GM21390 (cell line): ENCODE data around the gene ORC3.
"Not testable (repeated sequence)": the region's sequence is repeated elsewhere in the genome, so short reads cannot be mapped to it uniquely, and the experiment has no call there.

ENCODE experiments used
- ATAC-seq: cut with Tn5 transposase; IDR thresholded peaks from one replicate; pipeline ENCODE4 v1.9.1; 2021; ENCODE audit not compliant: unreplicated experiment

The ORC3 gene

DNA sequence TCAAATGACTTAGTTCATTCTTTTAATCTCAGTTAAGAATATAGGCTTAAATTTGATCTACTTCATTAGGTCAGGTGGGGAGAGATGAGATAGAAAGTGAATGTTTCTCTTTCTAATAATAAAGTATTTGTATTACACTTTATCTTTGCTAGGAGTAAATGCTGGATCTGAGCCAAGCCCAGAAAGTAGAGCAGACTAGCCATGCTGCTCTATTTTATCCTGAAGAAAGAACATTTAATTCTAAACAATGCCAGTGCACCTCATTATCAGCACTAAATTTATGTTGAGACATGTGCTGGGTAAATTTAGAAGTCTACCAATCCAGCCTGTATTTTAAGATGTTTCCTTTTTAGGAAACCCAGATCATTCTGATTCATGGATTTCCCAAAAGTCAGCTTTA is 68.6 kb downstream of the ORC3 start:
- ATAC-seq, result no peak

DNA sequence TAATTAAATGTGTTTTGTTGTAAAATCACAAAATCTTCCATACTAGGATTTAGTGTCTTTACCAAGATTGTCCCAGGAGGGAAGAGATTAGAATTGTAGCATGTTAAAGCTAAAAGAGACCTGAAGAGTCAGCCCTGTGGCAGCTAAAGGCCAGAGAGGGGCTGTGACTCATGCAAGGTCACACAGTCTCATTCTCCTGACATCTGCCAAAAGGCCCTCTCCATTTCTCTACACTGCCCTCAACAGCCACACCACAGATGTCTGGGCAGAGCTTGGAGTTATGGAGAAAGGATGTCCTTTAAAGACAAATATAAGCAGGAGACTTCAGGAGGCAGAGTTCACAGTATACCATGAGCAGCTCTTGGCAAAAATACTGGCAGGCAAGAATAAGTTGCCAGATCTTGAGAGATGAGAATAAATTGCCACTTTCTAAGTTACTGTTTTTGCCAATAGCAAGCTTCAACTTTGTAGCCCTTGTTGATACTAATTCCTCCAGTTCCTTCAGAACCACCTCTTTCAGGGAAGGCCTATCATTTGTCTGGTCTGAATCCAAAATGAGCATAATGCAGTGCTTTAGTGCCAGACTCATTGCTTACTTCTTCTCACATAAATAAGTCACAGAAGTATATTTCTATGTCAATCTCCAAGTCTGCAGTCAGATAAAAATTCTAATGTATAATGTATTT is 70.4 kb downstream of the ORC3 start:
- no peak for ATAC-seq

DNA sequence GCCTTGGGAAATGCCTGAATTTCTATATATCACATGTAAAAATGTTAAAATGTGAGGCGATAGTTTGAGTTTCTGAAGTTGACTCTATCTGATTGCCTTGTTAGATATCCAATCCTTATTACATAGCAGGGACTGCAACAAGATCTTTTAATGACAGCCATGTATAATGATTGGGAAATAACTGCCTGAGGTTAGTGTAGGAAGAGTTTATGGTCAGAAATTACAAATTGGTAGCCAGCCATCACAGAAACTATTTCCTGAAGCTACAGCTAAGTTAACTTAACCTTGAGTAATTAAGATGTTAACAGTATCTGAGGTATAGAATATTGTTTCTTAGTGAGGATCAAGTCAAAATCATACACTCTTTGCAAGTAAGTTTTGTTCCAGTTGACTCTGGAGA is 71.1 kb downstream of the ORC3 start:
- ATAC-seq, result no peak

DNA sequence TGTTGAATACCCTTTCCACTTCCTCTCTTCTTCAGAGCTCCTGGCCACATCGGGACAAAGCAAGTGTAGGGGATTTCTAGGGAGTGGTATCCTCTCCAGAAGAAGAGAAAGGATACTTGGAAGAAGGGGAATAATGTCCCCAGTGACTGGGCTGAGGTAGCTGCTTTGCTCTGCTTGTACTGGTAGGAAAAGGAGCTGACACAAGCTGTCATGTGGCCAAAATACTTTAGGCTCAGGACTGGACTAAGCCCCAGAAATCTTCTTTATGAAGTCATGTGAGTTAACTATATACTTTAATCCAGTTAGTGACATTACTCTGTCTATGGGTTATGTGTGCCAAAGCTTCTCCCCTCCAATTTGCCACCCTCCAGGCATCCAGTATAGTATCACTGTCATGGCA is 71.6 kb downstream of the ORC3 start:
- ATAC-seq, result no peak

DNA sequence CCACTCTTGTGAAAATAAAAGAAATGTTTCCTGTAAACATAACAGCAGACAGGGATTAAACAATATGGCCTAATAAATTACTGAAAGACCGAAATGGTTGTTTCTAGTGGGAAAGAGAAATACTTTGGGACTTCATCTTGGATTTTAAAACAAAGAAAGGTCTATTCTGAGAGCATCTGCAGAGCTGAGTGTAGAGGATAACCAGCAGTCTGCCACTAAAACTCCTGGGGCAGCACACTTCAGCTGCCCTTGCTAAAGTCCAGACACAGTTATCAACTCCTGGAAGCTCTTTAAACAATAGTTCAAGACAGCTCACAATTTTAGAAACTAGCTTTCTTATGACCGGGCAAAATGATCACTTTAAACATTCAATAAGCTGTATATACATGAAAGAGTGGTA is 73.5 kb downstream of the ORC3 start:
- ATAC-seq, result no peak

DNA sequence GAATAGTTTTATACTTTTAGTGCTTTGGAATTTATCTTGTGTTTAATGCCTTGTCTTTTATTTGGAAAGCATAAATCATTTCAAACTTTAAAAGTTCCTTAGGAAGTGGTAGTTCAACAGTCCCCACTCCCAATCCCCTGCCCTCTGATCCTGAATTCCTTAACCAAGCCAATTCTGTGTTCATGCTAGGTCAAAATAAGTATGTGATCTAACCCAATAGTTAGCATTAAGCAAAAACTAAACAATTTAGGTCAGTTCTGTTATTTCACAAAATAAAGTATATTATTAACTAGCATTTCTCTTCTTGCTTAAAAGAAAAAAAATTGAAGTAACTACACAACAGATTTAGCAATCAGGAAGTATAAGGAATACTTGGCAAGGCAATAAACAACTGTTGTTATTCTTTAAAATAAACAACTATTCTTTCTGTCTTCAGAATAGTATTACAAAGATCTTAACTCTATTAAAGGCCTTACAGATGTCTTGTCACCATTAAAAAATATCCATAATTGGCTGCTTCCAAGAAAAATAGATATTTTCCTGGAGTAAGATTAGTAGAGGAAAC is 75.1 kb downstream of the ORC3 start:
- ATAC-seq, result no peak

DNA sequence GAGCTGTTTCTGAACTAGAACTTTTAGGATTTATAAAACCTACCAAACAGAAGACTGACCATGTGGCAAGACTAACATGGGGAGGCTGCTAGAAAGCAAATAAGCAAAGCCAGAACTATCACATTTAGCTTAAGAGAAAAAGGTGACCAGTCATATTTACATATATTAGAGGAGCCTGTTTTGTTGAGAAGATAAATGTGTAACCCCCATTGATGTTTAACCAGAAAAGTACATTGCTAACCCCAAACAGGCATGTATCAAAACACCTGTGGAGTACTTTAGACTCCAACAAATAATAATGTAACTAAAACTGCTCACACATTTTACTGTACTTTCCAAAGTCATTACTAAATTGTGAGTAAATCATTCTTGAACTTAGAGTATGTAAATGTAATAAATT is 77.1 kb downstream of the ORC3 start:
- ATAC-seq, result no peak

DNA sequence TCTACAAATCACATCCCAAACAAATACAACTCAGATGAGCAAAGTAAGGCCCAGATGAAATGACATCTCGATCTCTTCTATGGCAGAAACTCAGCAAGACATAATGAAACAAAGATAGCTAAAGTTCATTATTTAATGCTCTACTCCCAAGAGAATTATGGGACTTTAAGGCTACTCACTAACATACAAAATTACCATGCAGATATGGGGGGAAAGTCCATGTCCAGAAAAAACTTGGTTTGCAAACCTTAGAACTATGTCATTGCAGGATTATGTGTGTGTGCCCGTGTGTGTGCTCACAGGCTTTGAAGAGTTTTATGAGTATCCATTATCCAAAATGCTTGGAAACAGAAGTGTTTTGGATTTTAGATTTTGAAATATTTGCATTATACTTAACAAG is 78.1 kb downstream of the ORC3 start:
- ATAC-seq, result no peak

DNA sequence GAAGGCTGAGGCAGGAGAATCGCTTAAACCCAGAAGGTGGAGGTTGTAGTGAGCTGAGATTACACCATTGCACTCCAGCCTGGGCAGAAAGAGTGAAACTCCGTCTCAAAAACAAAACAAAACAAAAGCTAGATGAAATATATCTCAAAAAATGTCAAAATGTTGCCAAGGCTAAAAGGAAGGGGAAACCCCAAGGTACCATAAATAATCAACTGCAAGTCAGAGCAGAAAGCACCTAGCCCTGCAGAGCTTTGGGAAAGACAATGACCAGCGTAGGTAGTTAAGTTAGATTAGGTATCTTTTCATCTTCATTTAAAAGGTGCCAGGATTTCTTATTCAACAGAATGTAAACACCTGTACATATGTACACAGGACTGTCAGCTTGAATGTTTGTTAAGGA is 79.1 kb downstream of the ORC3 start:
- ATAC-seq, result no peak

GRCh38 chr6:87670707-87671106 is 80.8 kb downstream of the ORC3 start:
- no peak for ATAC-seq

DNA sequence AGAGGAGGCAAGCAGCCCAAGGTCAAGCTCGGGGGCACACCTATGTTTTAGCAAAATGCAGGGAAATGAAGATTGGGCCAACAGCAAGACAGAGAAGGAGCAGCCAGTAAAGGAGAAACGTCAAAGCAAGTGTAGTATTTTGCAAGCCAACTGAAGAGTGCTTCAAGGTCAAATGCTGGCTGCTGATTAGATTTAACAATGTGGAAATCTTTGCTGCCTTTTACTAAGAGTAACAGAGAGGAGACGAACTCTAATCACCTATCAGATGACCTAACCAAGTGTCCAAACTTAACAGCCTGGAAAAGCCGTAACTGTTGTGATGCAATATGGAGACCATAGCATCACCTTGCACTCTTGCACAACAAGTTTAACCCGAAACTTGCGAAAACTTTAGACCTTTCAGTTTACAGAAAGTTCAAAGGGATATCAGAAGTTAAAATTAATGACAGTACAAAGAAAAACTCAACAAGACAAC is 81.7 kb downstream of the ORC3 start:
- ATAC-seq, result no peak

- ATAC-seq, result no peak
Observed at GRCh38 chr6:87672641-87673040, 82.7 kb downstream of the ORC3 start.

DNA sequence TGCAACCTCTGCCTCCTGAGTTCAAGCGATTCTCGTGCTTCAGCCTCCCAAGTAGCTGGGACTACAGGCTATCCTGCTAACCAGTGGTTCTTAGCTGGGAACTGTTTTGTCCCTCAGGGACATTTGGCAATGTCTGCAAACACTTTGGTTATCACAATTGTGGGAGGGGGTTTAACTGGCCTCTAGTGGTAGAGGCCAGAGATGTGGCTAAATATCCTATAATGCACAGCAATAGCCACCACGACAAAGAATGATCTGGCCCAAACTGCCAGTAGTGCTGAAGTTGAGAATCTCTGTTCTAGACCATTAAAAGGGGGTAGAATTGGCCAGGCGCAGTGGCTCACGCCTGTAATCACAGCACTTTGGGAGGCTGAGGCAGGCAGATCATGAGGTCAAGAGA is 83.3 kb downstream of the ORC3 start:
- ATAC-seq, result no peak

DNA sequence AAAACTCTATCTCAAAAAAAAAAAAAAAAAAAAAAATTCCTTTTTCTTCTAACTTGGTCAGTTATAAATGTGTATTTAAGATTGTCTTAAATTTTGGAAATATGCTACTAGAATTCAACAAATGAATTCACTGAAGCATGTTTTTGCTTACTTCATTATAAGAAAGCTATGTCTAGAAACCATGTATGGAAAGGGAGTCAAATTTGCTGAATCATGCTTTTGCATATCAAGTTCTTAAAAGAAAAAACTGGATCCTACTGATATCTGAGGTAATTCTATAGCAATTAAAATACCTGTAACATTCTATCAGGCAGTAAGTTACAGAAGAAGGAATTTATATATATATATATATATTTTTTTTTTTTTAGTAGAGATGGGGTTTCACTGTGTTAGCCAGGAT is 84.4 kb downstream of the ORC3 start:
- ATAC-seq, result no peak

- ATAC-seq, result no peak
Observed at GRCh38 chr6:87675004-87675681, 85.2 kb downstream of the ORC3 start.

DNA sequence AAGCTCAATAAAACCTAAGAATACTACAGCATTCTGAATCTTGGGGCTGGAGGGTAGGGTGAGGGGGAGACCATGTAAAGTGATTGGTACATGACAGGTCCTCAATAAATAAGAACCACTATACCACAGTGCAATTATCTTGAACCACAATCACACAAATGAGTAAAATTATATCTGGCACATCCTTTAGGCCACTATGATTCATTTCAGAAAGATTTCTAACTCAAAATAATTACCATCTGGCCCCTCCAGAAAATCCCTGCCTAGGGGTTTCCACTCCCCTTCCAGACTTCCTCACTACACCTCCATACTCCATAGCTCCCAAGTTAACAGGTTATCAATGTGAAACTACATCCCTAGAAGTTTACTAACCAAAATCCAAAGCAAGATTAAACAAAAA is 92.4 kb downstream of the ORC3 start:
- no peak for ATAC-seq

- no peak for ATAC-seq
Observed at GRCh38 chr6:87683890-87684289, 94.0 kb downstream of the ORC3 start.

- no peak for ATAC-seq
Observed at GRCh38 chr6:87684895-87685654, 95.1 kb downstream of the ORC3 start.

GRCh38 chr6:87686636-87687205 is 96.8 kb downstream of the ORC3 start:
- not testable (repeated sequence) for ATAC-seq

DNA sequence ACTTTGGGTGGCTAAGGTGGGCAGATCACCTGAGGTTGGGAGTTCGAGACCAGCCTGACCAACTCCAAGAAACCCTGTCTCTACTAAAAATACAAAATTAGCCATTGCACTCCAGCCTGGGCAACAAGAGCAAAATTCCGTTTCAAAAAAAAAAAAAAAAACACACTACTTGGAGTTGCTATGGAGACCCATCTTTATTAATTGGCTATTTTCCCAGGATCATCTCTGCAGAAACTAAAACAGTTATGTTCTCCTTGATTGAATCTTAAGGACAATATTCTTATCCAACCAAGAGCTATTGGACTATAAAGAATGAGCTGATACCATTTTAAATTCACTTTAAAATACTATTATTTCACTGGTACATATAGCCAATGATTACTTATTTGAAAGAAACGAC is 97.4 kb downstream of the ORC3 start:
- no peak for ATAC-seq

GRCh38 chr6:87687893-87688292 is 98.0 kb downstream of the ORC3 start:
- not testable (repeated sequence) for ATAC-seq
